Common myeloid progenitor, CD34-positive (primary cell): ENCODE results near the gene GRHL3.

ENCODE experiments used
- CTCF ChIA-PET: fragments of 350-600 bp; sonication (Branson Sonifier 250); formaldehyde crosslinking; loops from one replicate; lab custom pipeline; 2021; ENCODE audit warnings: antibody characterized with exemption; lab: Charles Lee
- POLR2A ChIA-PET: fragments of 350-600 bp; sonication (Branson Sonifier 250); formaldehyde crosslinking; loops from one replicate; lab custom pipeline; 2021; ENCODE audit warnings: antibody characterized with exemption; lab: Charles Lee
- DNase-seq, 3 donors: peaks; one replicate each; pipeline versions ENCODE4 v3.0.0 to v3.0.0-alpha.2; 2013
- H3K27ac ChIP-seq, 2 experiments: 1 replicate in 1 of 2; 2 replicates in 1 of 2; pipeline ENCODE4 v1.7.0; 2013; ENCODE audit warnings: inconsistent platforms in 2 of 2, low read length in 2 of 2, mild to moderate bottlenecking in 2 of 2, low read depth in 1 of 2, moderate library complexity in 1 of 2; ENCODE audit not compliant: severe bottlenecking in 2 of 2, insufficient read depth in 1 of 2, poor library complexity in 1 of 2
- H3K27me3 ChIP-seq, 5 experiments: replicated peaks in 2 of 5; 1 replicate in 3 of 5; 2 replicates in 2 of 5; pipeline versions ENCODE4 v1.6.1 to v1.7.0; 2013; ENCODE audit warnings: low read length in 4 of 5, mild to moderate bottlenecking in 2 of 5, moderate library complexity in 2 of 5, inconsistent platforms in 1 of 5; ENCODE audit not compliant: insufficient read depth in 5 of 5, control insufficient read depth in 4 of 5
- H3K36me3 ChIP-seq, 4 experiments: 1 replicate in 2 of 4; 2 replicates in 2 of 4; pipeline versions ENCODE4 v1.6.1 to v1.7.0; 2013; ENCODE audit warnings: low read length in 3 of 4, control low read depth in 1 of 4, mild to moderate bottlenecking in 1 of 4; ENCODE audit not compliant: control insufficient read depth in 4 of 4, insufficient read depth in 4 of 4
- H3K4me1 ChIP-seq, 4 experiments: 1 replicate in 3 of 4; 2 replicates in 1 of 4; pipeline versions ENCODE4 v1.6.1 to v1.7.1; 2013; ENCODE audit warnings: low read length in 3 of 4, mild to moderate bottlenecking in 3 of 4, control low read depth in 1 of 4, inconsistent platforms in 1 of 4, moderate library complexity in 1 of 4; ENCODE audit not compliant: control insufficient read depth in 4 of 4, insufficient read depth in 4 of 4; ENCODE audit errors: control extremely low read depth in 1 of 4
- H3K4me3 ChIP-seq, 7 experiments: 1 replicate in 4 of 7; 2 replicates in 3 of 7; pipeline versions ENCODE4 v1.5.1 to v1.7.0; 2013; ENCODE audit warnings: mild to moderate bottlenecking in 7 of 7, low read length in 6 of 7, moderate library complexity in 6 of 7, inconsistent platforms in 2 of 7, low read depth in 2 of 7, control low read depth in 1 of 7; ENCODE audit not compliant: insufficient read depth in 4 of 7, control insufficient read depth in 1 of 7; ENCODE audit errors: extremely low read depth in 1 of 7
- H3K9me3 ChIP-seq, 5 experiments: 1 replicate in 4 of 5; 2 replicates in 1 of 5; pipeline versions ENCODE4 v1.6.1 to v1.7.1; 2013; ENCODE audit warnings: low read length in 4 of 5, mild to moderate bottlenecking in 2 of 5, inconsistent platforms in 1 of 5, low read depth in 1 of 5, moderate library complexity in 1 of 5; ENCODE audit not compliant: control insufficient read depth in 4 of 5, insufficient read depth in 2 of 5; ENCODE audit errors: control extremely low read depth in 1 of 5
- WGBS: methylation state at CpG from one replicate; pipeline ENCODE4 v1.1.5; 2013; ENCODE audit not compliant: insufficient coverage; 5-methylcytosine and 5-hydroxymethylcytosine counted together

Gene GRHL3

GRCh38 chr1:24389231-24389678, 70.1 kb downstream of the GRHL3 start:
- Histone ChIP-seq H3K27ac (no peak overlapping the region), H3K4me3 (no peak overlapping the region), H3K4me1 (peaks cover 0 to 9% (median 2%) of the 10 kb centered on the region in 4 experiments), H3K27me3 (no peaks in the 10 kb centered on the region), H3K36me3 (peaks cover 0 to 3% (median under 1%) of the 10 kb centered on the region in 4 experiments), H3K9me3 (no peaks in the 10 kb centered on the region)
- WGBS: 100% methylated on average over 2 of the region's 4 CpGs
- CTCF ChIA-PET: interaction anchor here (0.6 to 3.1 kb wide), 3 partner anchors 188 to 239 kb away, joined by 3 to 20 read pairs (median 3); no protein-coding TSS in a partner anchor
- POLR2A ChIA-PET: no interaction called here
- no peak for DNase-seq

DNA sequence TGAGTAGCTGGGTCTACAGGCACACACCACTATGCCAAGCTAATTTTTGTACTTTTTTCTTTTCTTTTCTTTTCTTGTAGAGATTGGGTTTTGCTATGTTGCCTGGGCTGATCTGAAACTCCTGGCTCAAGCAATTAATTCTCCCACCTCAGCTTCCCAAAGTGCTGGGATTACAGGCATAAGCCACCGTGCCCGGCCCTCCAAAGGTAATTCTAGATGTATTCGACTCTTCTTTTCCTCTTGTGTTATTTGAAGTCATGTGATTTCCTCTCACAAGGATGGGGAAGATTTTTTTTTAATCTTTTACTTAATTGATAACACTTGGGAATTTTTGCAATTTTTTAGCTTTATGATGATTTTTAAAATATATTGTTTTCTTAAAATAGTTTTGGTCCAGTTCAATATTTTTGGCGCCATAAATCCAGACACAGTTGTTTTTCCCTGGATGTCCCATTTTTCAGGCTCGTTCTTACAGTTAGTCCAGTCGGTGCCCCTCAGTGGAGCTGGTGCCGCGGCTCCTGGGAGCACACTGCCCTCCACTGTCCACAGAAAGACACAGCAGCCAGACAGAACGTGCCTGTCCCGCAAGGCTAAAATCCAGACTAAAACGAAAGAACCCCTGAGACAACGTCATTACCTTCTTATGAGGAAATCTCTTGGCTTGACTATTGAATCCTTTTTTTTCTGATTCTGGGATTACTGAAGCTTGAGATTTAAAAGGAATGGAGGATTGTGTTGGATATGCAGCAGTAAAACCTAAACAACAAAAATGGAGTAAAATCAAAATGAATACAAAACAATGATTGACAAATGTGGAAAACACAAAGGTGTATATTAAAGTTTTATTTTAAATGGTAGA, 72.0 kb downstream of the GRHL3 start:
- CTCF ChIA-PET: interaction anchor here (0.6 to 5.9 kb wide), 38 partner anchors 9 to 542 kb away, joined by 3 to 244 read pairs (median 4); partner anchors contain the start of genes GRHL3 and NIPAL3
- POLR2A ChIA-PET: interaction anchor here (0.5 to 0.8 kb wide), 5 partner anchors 39 to 838 kb away, joined by 3 to 6 read pairs (median 4); no protein-coding TSS in a partner anchor
- Histone ChIP-seq H3K4me3 (peak overlapping the region in 1 of 7 experiments; percentile 34), H3K4me1 (peaks cover 0 to 9% (median 2%) of the 10 kb centered on the region in 4 experiments), H3K27me3 (no peaks in the 10 kb centered on the region), H3K36me3 (peaks cover 0 to 3% (median under 1%) of the 10 kb centered on the region in 4 experiments), H3K27ac (no peak overlapping the region), H3K9me3 (no peaks in the 10 kb centered on the region)
- DNase-seq: peak; percentile 76 to 82 (median 81)
- 3% methylated on average over 5 of the region's 12 CpGs for WGBS

- Histone ChIP-seq H3K36me3 (peaks cover 0 to 3% (median under 1%) of the 10 kb centered on the region in 4 experiments), H3K4me1 (peaks cover 0 to 9% (median 2%) of the 10 kb centered on the region in 4 experiments), H3K9me3 (no peaks in the 10 kb centered on the region), H3K27me3 (no peaks in the 10 kb centered on the region), H3K27ac (no peak overlapping the region), H3K4me3 (peak overlapping the region in 1 of 7 experiments; percentile 11)
- CTCF ChIA-PET: interaction anchor here (0.6 to 5.9 kb wide), 38 partner anchors 8 to 364 kb away, joined by 3 to 244 read pairs (median 4); partner anchors contain the start of genes GRHL3, NIPAL3 and STPG1
- WGBS: 64% methylated on average over 9 of the region's 11 CpGs
- DNase-seq: peak; percentile 53 to 67 (median 67)
- POLR2A ChIA-PET: interaction anchor here (0.6 to 0.8 kb wide), 2 partner anchors 139 to 241 kb away, joined by 3 to 4 read pairs; no protein-coding TSS in a partner anchor
These were observed 72.9 kb downstream of the GRHL3 start for GRCh38 chr1:24391882-24392603.

DNA sequence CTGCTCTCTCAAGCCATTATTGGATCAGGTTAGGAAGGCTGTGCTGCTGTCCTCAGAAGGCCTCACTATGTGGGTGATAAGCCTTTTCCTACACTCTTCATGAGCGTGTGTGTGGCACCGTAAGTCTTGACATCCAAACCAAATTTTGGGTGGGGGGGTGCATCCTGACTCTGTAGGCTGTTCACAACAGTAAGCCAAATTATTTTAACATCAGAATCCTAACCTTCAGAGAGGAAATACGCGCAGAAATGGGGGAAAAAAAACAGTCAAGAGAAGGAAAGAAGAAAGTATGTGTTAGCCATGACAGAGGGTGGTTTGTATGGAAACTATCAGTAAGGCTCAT, 73.4 kb downstream of the GRHL3 start:
- no peak overlapping the region for H3K4me3 ChIP-seq
- CTCF ChIA-PET: interaction anchor here (0.6 to 5.9 kb wide), 19 partner anchors 8 to 364 kb away, joined by 3 to 244 read pairs (median 7); partner anchors contain the start of genes GRHL3, NIPAL3 and STPG1
- H3K27ac ChIP-seq: no peak overlapping the region
- no peak for DNase-seq
- no peaks in the 10 kb centered on the region for H3K27me3 ChIP-seq
- H3K9me3 ChIP-seq: no peaks in the 10 kb centered on the region
- peaks cover 0 to 3% (median under 1%) of the 10 kb centered on the region in 4 experiments for H3K36me3 ChIP-seq
- peaks cover 0 to 9% (median 2%) of the 10 kb centered on the region in 4 experiments for H3K4me1 ChIP-seq
- POLR2A ChIA-PET: no interaction called here
- 100% methylated on average over 2 of the region's 4 CpGs for WGBS

DNA sequence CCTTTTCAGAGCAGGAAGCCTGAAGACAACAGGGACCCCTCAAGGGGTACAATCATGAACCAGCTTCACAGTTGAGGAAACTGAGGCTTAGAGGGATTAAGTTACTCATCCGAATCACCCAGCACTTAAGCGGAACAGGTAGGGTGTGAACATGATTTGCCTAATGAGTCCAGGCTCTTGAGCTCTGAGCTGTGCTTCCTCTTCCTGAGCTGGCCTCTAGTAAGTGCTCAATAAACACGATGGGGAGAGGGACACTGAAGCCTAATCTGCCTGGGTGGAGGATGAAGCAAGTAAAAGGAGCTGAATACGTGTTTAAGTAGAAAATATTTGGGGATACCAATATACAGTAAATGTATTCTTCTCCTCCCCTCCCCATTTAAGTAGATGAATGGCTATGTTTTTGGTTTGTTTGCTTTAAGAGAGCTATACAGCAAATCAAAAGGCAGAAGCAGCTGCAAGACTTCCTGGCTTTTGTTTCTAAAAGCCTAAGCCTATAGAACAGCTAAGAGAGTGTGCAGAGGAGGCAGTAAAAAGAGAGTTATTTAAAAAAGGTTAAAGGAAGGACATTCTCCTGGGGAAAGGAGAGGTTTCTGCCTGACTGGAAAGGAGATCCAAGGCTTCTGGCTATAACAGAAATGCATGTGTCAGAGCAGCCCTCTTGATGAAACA, 74.0 kb downstream of the GRHL3 start:
- peaks cover 0 to 9% (median 2%) of the 10 kb centered on the region in 4 experiments for H3K4me1 ChIP-seq
- no peak overlapping the region for H3K27ac ChIP-seq
- WGBS: 74% methylated on average over 2 of the region's 4 CpGs
- H3K9me3 ChIP-seq: no peaks in the 10 kb centered on the region
- no peak for DNase-seq
- ChIA-PET CTCF (interaction anchor here (0.6 to 5.9 kb wide), 20 partner anchors 9 to 659 kb away, joined by 3 to 244 read pairs (median 4); partner anchors contain the start of genes GRHL3, NIPAL3 and STPG1), POLR2A (no interaction called here)
- H3K27me3 ChIP-seq: no peaks in the 10 kb centered on the region
- no peak overlapping the region for H3K4me3 ChIP-seq
- peaks cover 0 to 3% (median under 1%) of the 10 kb centered on the region in 4 experiments for H3K36me3 ChIP-seq

- Histone ChIP-seq H3K4me1 (peaks cover 0 to 9% (median 2%) of the 10 kb centered on the region in 4 experiments), H3K27me3 (no peaks in the 10 kb centered on the region), H3K4me3 (no peak overlapping the region), H3K9me3 (no peaks in the 10 kb centered on the region), H3K36me3 (peaks cover 0 to 2% (median 0%) of the 10 kb centered on the region in 4 experiments), H3K27ac (no peak overlapping the region)
- ChIA-PET CTCF (interaction anchor here (0.9 to 5.9 kb wide), 10 partner anchors 8 to 246 kb away, joined by 3 to 244 read pairs (median 11); partner anchors contain the start of gene NIPAL3), POLR2A (no interaction called here)
- WGBS: 81% methylated on average over 4 of the region's 6 CpGs
- DNase-seq: no peak
These were observed 74.7 kb downstream of the GRHL3 start for GRCh38 chr1:24393892-24394291.
